Immature natural killer cell (primary cell): ENCODE data around the gene SLC26A8. TPM values are rescaled to one million over a fixed set of nuclear protein-coding genes. Genes with fewer than 3 reads are reported as not detected.

ENCODE experiments used
- DNase-seq, 3 donors: peaks; one replicate each; pipeline ENCODE4 v3.0.0; 2022; ENCODE audit warnings: mixed read lengths in 1 of 3
- H3K27ac Mint-ChIP-seq, 6 donors: one replicate each; pipeline ENCODE4 v1.8.0; 2020; ENCODE audit warnings: mixed read lengths in 6 of 6, mild to moderate bottlenecking in 5 of 6, inconsistent platforms in 4 of 6, moderate library complexity in 3 of 6
- H3K27me3 Mint-ChIP-seq, 3 donors: one replicate each; pipeline ENCODE4 v1.8.0; 2020 to 2021; ENCODE audit warnings: low read depth in 3 of 3, mild to moderate bottlenecking in 3 of 3, mixed read lengths in 3 of 3, moderate library complexity in 3 of 3, inconsistent platforms in 1 of 3
- H3K36me3 Mint-ChIP-seq, 3 donors: one replicate each; pipeline ENCODE4 v1.8.0; 2020; ENCODE audit warnings: mixed read lengths in 3 of 3, inconsistent platforms in 2 of 3, mild to moderate bottlenecking in 2 of 3
- H3K4me1 Mint-ChIP-seq, 2 donors: one replicate each; pipeline ENCODE4 v1.8.0; 2020; ENCODE audit warnings: inconsistent platforms in 2 of 2, mild to moderate bottlenecking in 2 of 2, mixed read lengths in 2 of 2, moderate library complexity in 1 of 2
- H3K4me3 Mint-ChIP-seq, 5 donors: one replicate each; pipeline ENCODE4 v1.8.0; 2020; ENCODE audit warnings: mild to moderate bottlenecking in 5 of 5, mixed read lengths in 5 of 5, inconsistent platforms in 3 of 5, moderate library complexity in 3 of 5
- H3K9me3 Mint-ChIP-seq, 6 donors: one replicate each; pipeline ENCODE4 v1.8.0; 2020; ENCODE audit warnings: mild to moderate bottlenecking in 6 of 6, mixed read lengths in 6 of 6, inconsistent platforms in 4 of 6, moderate library complexity in 3 of 6
- polyA plus RNA-seq, 3 donors: library from polyadenylated mRNA; unstranded; fragments of 300-500 nt; fragmentation: Illumina TruSeq; gene quantifications; one replicate each; pipeline ENCODE4 v1.2.3, GENCODE V29; 2021

SLC26A8 gene
- polyA plus RNA-seq, 3 donors from 2014 or later: not detected

DNA sequence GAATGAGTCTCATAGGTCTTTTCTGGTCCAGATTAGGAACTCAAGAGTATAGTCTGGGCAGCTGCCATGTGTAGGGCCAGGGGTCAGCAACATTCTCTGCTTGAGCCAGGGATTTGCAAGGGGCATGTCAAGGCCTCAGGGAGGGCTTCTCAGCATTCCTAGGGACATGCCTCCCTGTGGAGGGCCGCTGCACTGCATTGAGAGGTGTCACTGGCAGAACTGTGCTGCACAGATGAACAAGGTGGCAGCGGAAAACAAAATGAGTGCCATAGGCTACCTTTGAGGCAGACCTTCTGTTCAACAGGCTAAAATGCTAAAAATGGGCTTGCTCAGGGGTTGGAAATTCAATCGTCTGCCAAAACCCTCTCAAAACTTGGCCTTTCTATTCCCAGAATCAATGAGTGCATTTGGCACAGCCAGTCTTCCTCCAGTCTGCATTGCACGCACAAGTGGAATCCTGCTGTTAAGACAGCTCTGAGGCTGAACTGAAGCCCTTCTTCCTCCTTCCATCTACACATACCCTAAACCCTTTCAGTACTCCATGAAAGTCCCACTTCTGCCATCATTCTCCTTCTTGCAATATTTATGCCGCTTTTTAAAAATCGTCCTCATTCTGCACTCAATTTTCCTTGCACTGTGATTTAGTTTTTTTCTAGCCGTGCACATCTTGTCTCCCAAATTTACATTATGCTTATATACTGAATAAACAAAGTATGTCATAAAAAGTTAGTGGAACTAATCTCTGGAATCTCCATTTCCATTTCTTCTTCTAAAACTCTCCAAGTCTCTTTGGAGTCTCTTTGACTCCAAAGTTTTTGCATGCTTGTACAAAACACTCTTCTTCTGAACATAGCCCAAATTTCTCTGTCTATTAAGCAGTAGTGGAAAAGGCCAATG lies 51.7 kb downstream of the SLC26A8 start:
- Mint-ChIP-seq H3K36me3 (peaks cover 0 to 3% (median 0%) of the 10 kb centered on the region in 3 donors), H3K9me3 (no peaks in the 10 kb centered on the region), H3K27me3 (peaks cover 0 to 2% (median 0%) of the 10 kb centered on the region in 3 donors), H3K4me3 (no peak overlapping the region), H3K4me1 (no peaks in the 10 kb centered on the region), H3K27ac (no peak overlapping the region)
- no peak for DNase-seq

DNA sequence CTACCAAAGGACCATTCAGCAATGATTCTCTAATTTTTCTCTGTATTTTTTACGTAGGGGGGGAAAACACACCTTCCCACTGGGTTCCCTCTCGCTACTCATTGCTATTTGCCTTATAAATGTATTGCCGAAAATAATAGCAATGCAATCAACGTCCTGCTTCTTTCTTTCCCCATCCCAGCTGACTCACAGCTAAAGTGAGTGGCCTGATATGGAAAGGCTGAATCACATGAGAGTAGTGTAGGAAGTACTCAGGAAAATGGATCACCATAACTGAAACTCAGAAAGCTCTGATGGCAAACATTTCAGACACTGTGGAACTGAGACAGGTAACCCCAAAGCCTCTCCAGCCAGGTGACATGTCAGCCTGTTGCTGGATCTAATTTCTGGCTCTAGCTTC lies 54.3 kb downstream of the SLC26A8 start:
- Mint-ChIP-seq H3K4me3 (no peak overlapping the region), H3K9me3 (no peaks in the 10 kb centered on the region), H3K36me3 (peaks cover 0 to 3% (median 0%) of the 10 kb centered on the region in 3 donors), H3K27ac (no peak overlapping the region), H3K27me3 (peaks cover 0 to 4% (median 0%) of the 10 kb centered on the region in 3 donors), H3K4me1 (no peaks in the 10 kb centered on the region)
- DNase-seq: no peak

- DNase-seq: no peak
- peaks cover 0 to 4% (median 0%) of the 10 kb centered on the region in 3 donors for H3K27me3 Mint-ChIP-seq
- no peak overlapping the region for H3K27ac Mint-ChIP-seq
- no peak overlapping the region for H3K4me3 Mint-ChIP-seq
- H3K4me1 Mint-ChIP-seq: no peaks in the 10 kb centered on the region
- H3K9me3 Mint-ChIP-seq: no peaks in the 10 kb centered on the region
- peaks cover 0 to 3% (median 0%) of the 10 kb centered on the region in 3 donors for H3K36me3 Mint-ChIP-seq
Observed at GRCh38 chr6:35969646-35970045, 54.8 kb downstream of the SLC26A8 start.

DNA sequence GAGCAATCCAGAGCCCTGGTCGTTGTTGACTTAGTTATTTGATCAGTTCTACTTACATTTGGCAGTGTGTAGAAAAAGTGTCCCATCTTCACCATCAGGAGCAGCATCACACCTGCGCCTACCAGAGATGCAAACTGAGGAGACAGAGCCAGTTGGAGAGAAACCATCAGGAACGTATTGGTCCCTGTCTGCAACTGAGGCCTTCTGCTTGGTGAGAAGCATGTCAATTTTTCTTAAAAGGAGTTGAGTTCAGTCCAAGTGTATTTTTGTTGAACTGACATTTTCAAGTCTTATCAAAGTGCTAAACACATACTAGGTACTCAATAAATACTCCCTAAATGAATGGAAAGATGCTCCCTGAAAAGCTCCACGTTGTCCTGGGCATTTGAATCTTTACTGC lies 55.6 kb downstream of the SLC26A8 start:
- peaks cover 0 to 4% (median 0%) of the 10 kb centered on the region in 3 donors for H3K27me3 Mint-ChIP-seq
- H3K27ac Mint-ChIP-seq: no peak overlapping the region
- no peaks in the 10 kb centered on the region for H3K4me1 Mint-ChIP-seq
- H3K4me3 Mint-ChIP-seq: no peak overlapping the region
- H3K36me3 Mint-ChIP-seq: peaks cover 0 to 3% (median 0%) of the 10 kb centered on the region in 3 donors
- no peaks in the 10 kb centered on the region for H3K9me3 Mint-ChIP-seq
- DNase-seq: no peak

DNA sequence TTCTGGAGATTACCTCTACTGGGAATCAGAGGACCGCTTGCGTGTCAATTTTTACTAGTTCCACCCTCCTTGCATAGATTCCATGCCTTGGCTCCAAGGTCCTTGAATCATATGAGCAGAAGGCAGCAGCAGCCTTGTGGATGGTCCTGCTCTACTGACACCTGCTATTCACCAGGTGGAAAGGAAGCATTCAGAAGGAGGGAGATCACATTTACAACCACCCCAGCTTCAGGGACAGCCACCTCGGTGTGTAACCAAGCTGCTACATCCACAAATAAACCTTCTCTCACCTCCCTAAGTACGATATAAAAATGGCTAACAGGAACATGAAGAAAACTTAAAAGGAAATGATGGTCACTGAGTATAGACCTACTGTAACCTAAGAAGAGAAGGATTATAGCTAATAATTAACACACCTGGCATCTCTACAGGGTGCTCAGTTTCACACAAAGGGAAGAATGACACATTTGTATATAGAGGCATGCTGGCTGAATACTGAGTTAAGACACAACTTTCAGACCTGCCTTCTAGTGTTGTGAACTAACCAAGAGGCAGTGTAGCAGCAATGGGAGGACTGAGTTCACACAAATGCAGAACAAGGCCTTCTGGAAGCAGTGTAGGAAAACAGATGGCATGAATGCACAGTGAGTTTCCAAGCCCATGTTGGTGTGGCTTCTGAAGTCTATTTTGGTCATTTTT lies 57.2 kb downstream of the SLC26A8 start:
- no peaks in the 10 kb centered on the region for H3K9me3 Mint-ChIP-seq
- no peak overlapping the region for H3K4me3 Mint-ChIP-seq
- no peaks in the 10 kb centered on the region for H3K36me3 Mint-ChIP-seq
- peaks cover 0 to 4% (median 0%) of the 10 kb centered on the region in 3 donors for H3K27me3 Mint-ChIP-seq
- no peak for DNase-seq
- H3K4me1 Mint-ChIP-seq: no peaks in the 10 kb centered on the region
- H3K27ac Mint-ChIP-seq: no peak overlapping the region

DNA sequence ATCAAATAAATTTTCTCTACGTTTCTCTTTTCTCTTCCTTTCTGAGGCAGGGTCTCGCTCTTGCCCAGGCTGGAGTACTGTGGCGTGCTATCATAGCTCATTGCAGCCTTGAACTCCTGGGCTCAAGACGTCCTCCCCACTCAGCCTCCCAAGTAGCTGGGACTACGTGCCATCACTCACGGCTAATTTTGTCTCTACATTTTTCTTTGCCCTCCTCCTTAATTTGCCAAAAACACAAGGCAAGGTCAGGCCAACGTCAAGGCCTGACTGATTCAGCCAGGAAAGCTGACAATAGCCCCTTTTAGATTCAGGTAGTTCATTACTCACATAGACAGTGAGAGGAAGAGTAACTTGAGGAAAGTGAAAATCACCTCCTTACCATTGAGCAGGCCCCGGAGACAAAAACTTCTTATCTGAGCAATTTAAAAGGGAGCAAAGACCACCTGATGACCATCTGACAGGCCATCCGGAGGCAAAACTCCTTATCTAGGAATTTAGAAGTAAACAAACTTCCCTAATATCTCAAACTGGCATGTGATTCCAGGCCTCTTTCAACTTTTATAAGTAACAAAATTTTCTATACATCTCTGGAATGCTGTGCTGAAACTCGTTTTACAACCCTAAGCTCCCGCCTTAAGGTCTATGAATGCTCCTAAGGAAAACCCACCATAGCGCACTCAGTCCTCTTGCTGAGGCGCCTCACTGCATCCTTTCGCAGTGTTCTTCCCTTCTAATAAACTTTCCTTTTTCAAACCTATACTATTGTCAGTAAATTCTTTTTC lies 61.5 kb downstream of the SLC26A8 start:
- Mint-ChIP-seq H3K27me3 (peaks cover 0 to 8% (median 1%) of the 10 kb centered on the region in 3 donors), H3K36me3 (no peaks in the 10 kb centered on the region), H3K27ac (no peak overlapping the region), H3K9me3 (no peaks in the 10 kb centered on the region), H3K4me3 (no peak overlapping the region), H3K4me1 (no peaks in the 10 kb centered on the region)
- no peak for DNase-seq

- no peak for DNase-seq
- H3K9me3 Mint-ChIP-seq: no peaks in the 10 kb centered on the region
- peaks cover 4 to 17% (median 6%) of the 10 kb centered on the region in 3 donors for H3K27me3 Mint-ChIP-seq
- H3K4me3 Mint-ChIP-seq: no peak overlapping the region
- H3K4me1 Mint-ChIP-seq: no peaks in the 10 kb centered on the region
- no peaks in the 10 kb centered on the region for H3K36me3 Mint-ChIP-seq
- no peak overlapping the region for H3K27ac Mint-ChIP-seq
Observed at GRCh38 chr6:35960187-35960586, 64.3 kb downstream of the SLC26A8 start.

- H3K4me1 Mint-ChIP-seq: no peaks in the 10 kb centered on the region
- H3K4me3 Mint-ChIP-seq: no peak overlapping the region
- no peak for DNase-seq
- no peaks in the 10 kb centered on the region for H3K36me3 Mint-ChIP-seq
- peaks cover 4 to 17% (median 6%) of the 10 kb centered on the region in 3 donors for H3K27me3 Mint-ChIP-seq
- H3K27ac Mint-ChIP-seq: no peak overlapping the region
- H3K9me3 Mint-ChIP-seq: no peaks in the 10 kb centered on the region
Observed at GRCh38 chr6:35955970-35956369, 68.5 kb downstream of the SLC26A8 start.

DNA sequence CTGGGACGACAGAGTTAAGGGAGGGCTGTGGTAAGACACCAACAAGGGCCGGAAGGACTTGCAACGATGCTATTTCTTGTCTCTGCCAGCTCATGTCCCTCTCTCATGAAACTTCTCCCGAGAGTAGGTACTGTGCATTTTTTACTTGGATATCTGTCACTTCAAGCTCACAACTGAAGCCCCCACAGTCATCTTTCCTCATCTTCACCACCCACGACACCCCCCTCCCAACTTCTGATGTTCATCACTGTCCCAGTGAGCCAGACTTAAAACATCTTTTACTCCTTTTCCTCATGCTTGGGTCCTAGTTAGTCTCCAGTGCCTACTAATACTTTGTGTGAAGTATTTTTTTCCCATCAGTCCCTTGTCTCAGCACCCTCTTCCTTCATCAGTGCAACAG lies 68.9 kb downstream of the SLC26A8 start:
- DNase-seq: no peak
- Mint-ChIP-seq H3K27ac (no peak overlapping the region), H3K27me3 (peaks cover 4 to 17% (median 6%) of the 10 kb centered on the region in 3 donors), H3K36me3 (no peaks in the 10 kb centered on the region), H3K4me3 (no peak overlapping the region), H3K4me1 (no peaks in the 10 kb centered on the region), H3K9me3 (no peaks in the 10 kb centered on the region)

DNA sequence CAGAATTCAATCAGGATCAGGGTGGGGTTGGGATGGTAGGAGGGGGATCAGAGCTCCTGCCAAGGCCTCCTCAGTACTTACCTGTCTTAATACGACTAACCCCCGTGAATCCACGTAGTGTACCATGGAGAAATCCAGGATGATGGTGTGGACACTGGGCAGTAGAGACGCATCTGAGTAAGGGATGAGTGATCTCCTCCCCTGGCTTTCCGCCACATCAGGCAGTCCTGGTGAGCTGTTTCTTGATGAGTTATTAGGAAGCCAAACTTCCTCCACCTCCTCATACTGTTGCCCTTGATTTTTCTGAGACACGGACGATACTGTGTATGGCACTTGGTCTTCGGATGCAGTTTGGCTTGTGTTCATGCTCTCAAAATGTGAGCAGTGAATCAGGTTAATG lies 69.4 kb downstream of the SLC26A8 start:
- Mint-ChIP-seq H3K9me3 (no peaks in the 10 kb centered on the region), H3K36me3 (no peaks in the 10 kb centered on the region), H3K27ac (no peak overlapping the region), H3K4me1 (no peaks in the 10 kb centered on the region), H3K27me3 (peaks cover 4 to 15% (median 6%) of the 10 kb centered on the region in 3 donors), H3K4me3 (no peak overlapping the region)
- DNase-seq: no peak

DNA sequence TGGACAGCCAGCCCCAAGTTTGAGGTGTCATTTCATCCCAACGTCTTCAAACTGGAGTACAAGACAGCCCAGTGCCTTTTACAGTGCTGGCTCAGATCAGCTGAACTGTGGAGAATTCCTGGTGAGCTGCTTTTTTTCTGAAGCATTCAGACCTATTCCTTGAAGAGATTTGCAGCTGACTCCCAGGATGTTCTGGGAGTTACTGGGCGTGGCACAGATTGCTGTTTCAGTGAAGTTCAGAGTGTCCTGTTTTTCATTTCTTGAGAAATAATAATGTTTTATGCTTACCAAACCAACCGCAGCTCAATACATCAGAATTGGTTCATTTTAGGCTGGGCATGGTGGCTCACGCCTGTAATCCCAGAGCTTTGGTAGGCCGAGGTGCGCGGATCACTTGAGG lies 70.1 kb downstream of the SLC26A8 start:
- Mint-ChIP-seq H3K4me1 (no peaks in the 10 kb centered on the region), H3K4me3 (no peak overlapping the region), H3K27ac (no peak overlapping the region), H3K9me3 (no peaks in the 10 kb centered on the region), H3K27me3 (peaks cover 4 to 12% (median 6%) of the 10 kb centered on the region in 3 donors), H3K36me3 (no peaks in the 10 kb centered on the region)
- no peak for DNase-seq

DNA sequence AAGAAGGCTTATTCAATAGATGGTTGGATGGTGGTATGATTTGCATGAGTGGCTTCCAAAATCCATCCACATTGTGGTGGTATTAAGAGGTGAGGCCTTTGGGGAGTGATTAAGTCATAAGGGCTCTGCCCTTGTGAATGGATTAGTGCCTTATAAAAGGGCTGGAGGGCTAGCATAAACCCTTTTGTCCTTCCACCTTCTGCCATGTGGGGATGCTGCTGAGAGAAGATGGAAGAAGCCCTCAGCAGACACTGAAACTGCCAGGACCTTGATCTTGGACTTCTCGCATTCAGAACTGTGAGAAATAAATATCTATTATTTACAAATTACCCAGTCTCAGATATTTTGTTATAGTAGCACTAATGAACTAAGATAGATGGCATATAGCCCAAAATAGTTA lies 75.7 kb downstream of the SLC26A8 start:
- Mint-ChIP-seq H3K4me3 (no peak overlapping the region), H3K27me3 (peaks cover 0 to 5% (median 2%) of the 10 kb centered on the region in 3 donors), H3K4me1 (no peaks in the 10 kb centered on the region), H3K9me3 (no peaks in the 10 kb centered on the region), H3K36me3 (no peaks in the 10 kb centered on the region), H3K27ac (no peak overlapping the region)
- DNase-seq: no peak

- no peak overlapping the region for H3K27ac Mint-ChIP-seq
- no peaks in the 10 kb centered on the region for H3K9me3 Mint-ChIP-seq
- H3K36me3 Mint-ChIP-seq: no peaks in the 10 kb centered on the region
- no peak overlapping the region for H3K4me3 Mint-ChIP-seq
- peaks cover 3 to 6% (median 5%) of the 10 kb centered on the region in 3 donors for H3K27me3 Mint-ChIP-seq
- H3K4me1 Mint-ChIP-seq: no peaks in the 10 kb centered on the region
- DNase-seq: no peak
Observed at GRCh38 chr6:35945650-35946025, 78.8 kb downstream of the SLC26A8 start.

- H3K4me1 Mint-ChIP-seq: no peaks in the 10 kb centered on the region
- H3K27me3 Mint-ChIP-seq: peaks cover 5 to 7% (median 6%) of the 10 kb centered on the region in 3 donors
- no peaks in the 10 kb centered on the region for H3K36me3 Mint-ChIP-seq
- no peaks in the 10 kb centered on the region for H3K9me3 Mint-ChIP-seq
- no peak for DNase-seq
- no peak overlapping the region for H3K27ac Mint-ChIP-seq
- H3K4me3 Mint-ChIP-seq: no peak overlapping the region
Observed at GRCh38 chr6:35943390-35943789, 81.1 kb downstream of the SLC26A8 start.
